Spleen (tissue), 7 donors: ENCODE results near the gene REN.

Experiments used
- CTCF ChIP-seq, 11 experiments: fragments of 200-600 bp in 7 of 11; fragments of 450-650 bp in 4 of 11; sonication (generic) in 4 of 11; IDR thresholded peaks in 8 of 11; conservative IDR thresholded peaks in 3 of 11; 1 replicate in 7 of 11; 2 replicates in 4 of 11; pipeline versions ENCODE4 v1.4.0 to v1.8.0; 2016 to 2021; ENCODE audit warnings: antibody characterized with exemption in 11 of 11, inconsistent platforms in 4 of 11, mild to moderate bottlenecking in 1 of 11
- POLR2AphosphoS5 ChIP-seq, 3 donors: sonication (generic); formaldehyde crosslinking; IDR thresholded peaks; one replicate each; pipeline ENCODE4 v1.5.1; 2017; ENCODE audit warnings: antibody characterized with exemption in 3 of 3
- donor health status: DM: no; HTN: no; CAD: no; lungs with moderate emphysema.
- donor health status: DM: no; HTN: no; CAD: no.
- donor health status: DM: no; HTN: no; CAD: no.

- TF ChIP-seq CTCF (IDR thresholded peaks at IDR 0.05 in 8 of 11, conservative IDR thresholded peaks at IDR 0.05 in 3 of 11) (no peak), POLR2AphosphoS5 (IDR thresholded peaks at IDR 0.05) (no peak)
These were observed 4.5 kb upstream of the REN start for GRCh38 chr1:204170494-204171155.
